HepG2 (cell line): ENCODE data around the gene PAN3. TPM values are rescaled to one million over a fixed set of nuclear protein-coding genes. Genes with fewer than 3 reads are reported as not detected.

ENCODE experiments used
- CBX5 ChIP-seq: sonication (generic); formaldehyde crosslinking; IDR thresholded peaks from 2 replicates; pipeline ENCODE4 v1.4.0; 2020; ENCODE audit warnings: missing genetic modification reagents, borderline replicate concordance
- DMAP1 ChIP-seq: IDR thresholded peaks from 2 replicates; pipeline ENCODE4 v1.6.1; 2016
- GABPB1 ChIP-seq: IDR thresholded peaks from 2 replicates; pipeline ENCODE4 v1.6.1; 2016; ENCODE audit warnings: mild to moderate bottlenecking, missing genetic modification reagents, moderate library complexity, missing compliant biosample characterization
- HNRNPLL ChIP-seq: fragments of 200-400 bp; formaldehyde crosslinking; IDR thresholded peaks from 2 replicates; pipeline ENCODE4 v1.6.1; 2017; ENCODE audit warnings: mild to moderate bottlenecking, low read depth, low read length; ENCODE audit not compliant: poor library complexity, severe bottlenecking
- ISL2 ChIP-seq: sonication (generic); formaldehyde crosslinking; IDR thresholded peaks from 2 replicates; pipeline ENCODE4 v1.5.0; 2020; ENCODE audit warnings: missing genetic modification reagents
- KDM3A ChIP-seq: IDR thresholded peaks from 2 replicates; pipeline ENCODE4 v1.6.1; 2018; ENCODE audit warnings: low read depth, missing compliant biosample characterization
- LCORL ChIP-seq, 2 experiments: fragments of 450-650 bp in 1 of 2; sonication (generic) in 1 of 2; formaldehyde crosslinking in 1 of 2; IDR thresholded peaks; 2 replicates each; pipeline versions ENCODE4 v1.5.0 to v1.6.1; 2017 to 2020; ENCODE audit warnings: antibody characterized with exemption in 1 of 2, missing genetic modification reagents in 1 of 2
- NCOA5 ChIP-seq: sonication (generic); formaldehyde crosslinking; IDR thresholded peaks from 2 replicates; pipeline ENCODE4 v1.4.0; 2020; ENCODE audit warnings: missing genetic modification reagents
- RFXANK ChIP-seq: IDR thresholded peaks from 2 replicates; pipeline ENCODE4 v1.6.1; 2016
- SMAD1 ChIP-seq: sonication (generic); formaldehyde crosslinking; IDR thresholded peaks from 2 replicates; pipeline ENCODE4 v1.4.0; 2020; ENCODE audit warnings: missing genetic modification reagents, low read depth, mild to moderate bottlenecking, borderline replicate concordance
- SPEN ChIP-seq: sonication (generic); formaldehyde crosslinking; IDR thresholded peaks from 2 replicates; pipeline ENCODE4 v1.5.1; 2020; ENCODE audit warnings: low read depth, mild to moderate bottlenecking, missing genetic modification reagents
- SRF ChIP-seq: IDR thresholded peaks from 2 replicates; pipeline ENCODE4 v1.6.1; 2011; ENCODE audit warnings: mild to moderate bottlenecking, low read depth, low read length, moderate library complexity
- TBX3 ChIP-seq: fragments of 450-650 bp; IDR thresholded peaks from 2 replicates; pipeline ENCODE4 v1.6.1; 2017; ENCODE audit warnings: antibody characterized with exemption, mild to moderate bottlenecking, inconsistent platforms, borderline replicate concordance
- ZBTB3 ChIP-seq: sonication (generic); formaldehyde crosslinking; IDR thresholded peaks from 2 replicates; pipeline ENCODE4 v1.4.0; 2020; ENCODE audit warnings: low read depth, mild to moderate bottlenecking, moderate library complexity, missing genetic modification reagents, borderline replicate concordance
- ZBTB42 ChIP-seq: sonication (generic); formaldehyde crosslinking; IDR thresholded peaks from 2 replicates; pipeline ENCODE4 v1.5.0; 2020; ENCODE audit warnings: mild to moderate bottlenecking, missing genetic modification reagents
- ZNF143 ChIP-seq: sonication (generic); formaldehyde crosslinking; IDR thresholded peaks from 2 replicates; pipeline ENCODE4 v1.4.0; 2020; ENCODE audit warnings: missing genetic modification reagents
- ZNF264 ChIP-seq: sonication (generic); formaldehyde crosslinking; IDR thresholded peaks from 2 replicates; pipeline ENCODE4 v1.4.0; 2020; ENCODE audit warnings: missing genetic modification reagents
- ZNF326 ChIP-seq: sonication (generic); formaldehyde crosslinking; IDR thresholded peaks from 2 replicates; pipeline ENCODE4 v1.4.0; 2020; ENCODE audit warnings: missing genetic modification reagents, borderline replicate concordance
- ZNF451 ChIP-seq: sonication (generic); formaldehyde crosslinking; IDR thresholded peaks from 2 replicates; pipeline ENCODE4 v1.5.0; 2020; ENCODE audit warnings: mild to moderate bottlenecking, missing genetic modification reagents
- ZNF770 ChIP-seq: sonication (generic); formaldehyde crosslinking; IDR thresholded peaks from 2 replicates; pipeline ENCODE4 v1.5.0; 2020; ENCODE audit warnings: mild to moderate bottlenecking, missing genetic modification reagents
- polyA plus RNA-seq, 8 experiments: library from polyadenylated mRNA; depleted of rRNA in 3 of 8; stranded (reverse) in 7 of 8; unstranded in 1 of 8; fragments of >200 nt; fragmentation: Illumina TruSeq in 4 of 8; extraction: Trizol in 4 of 8; gene quantifications; 2 replicates each; pipeline versions ENCODE4 v1.2.1 to v1.2.3, GENCODE V29; 2011 to 2016; ENCODE audit warnings: low read depth in 4 of 8, missing spikeins in 1 of 8, mixed read lengths in 1 of 8; ENCODE audit not compliant: insufficient read depth in 1 of 8
- total RNA-seq, 5 experiments: library from RNA; depleted of rRNA; stranded (reverse); fragments of >200 nt; fragmentation: Illumina TruSeq; extraction: Trizol; gene quantifications; 2 replicates each; pipeline ENCODE4 v1.2.3, GENCODE V29; 2016; ENCODE audit warnings: low read depth in 1 of 5
- TF ChIP-seq, protein P1 (sequence below): sonication (generic); formaldehyde crosslinking; IDR thresholded peaks from 2 replicates; pipeline ENCODE4 v1.9.0; 2022; ENCODE audit warnings: missing genetic modification reagents, mild to moderate bottlenecking, borderline replicate concordance
- TF ChIP-seq, protein P2 (sequence below): sonication (generic); formaldehyde crosslinking; IDR thresholded peaks from 2 replicates; pipeline ENCODE4 v1.8.0; 2022; ENCODE audit warnings: missing genetic modification reagents, mild to moderate bottlenecking, inconsistent platforms, borderline replicate concordance
- TF ChIP-seq, protein P3 (sequence below): sonication (generic); formaldehyde crosslinking; IDR thresholded peaks from 2 replicates; pipeline ENCODE4 v1.4.0; 2020; ENCODE audit warnings: missing genetic modification reagents, borderline replicate concordance

The PAN3 gene
- total and polyA plus RNA-seq, 2 of the 13 experiments (the other 11 are each of a cell fraction or from before 2014, with no cell fraction given) = 9.7 to 10.6 TPM

DNA sequence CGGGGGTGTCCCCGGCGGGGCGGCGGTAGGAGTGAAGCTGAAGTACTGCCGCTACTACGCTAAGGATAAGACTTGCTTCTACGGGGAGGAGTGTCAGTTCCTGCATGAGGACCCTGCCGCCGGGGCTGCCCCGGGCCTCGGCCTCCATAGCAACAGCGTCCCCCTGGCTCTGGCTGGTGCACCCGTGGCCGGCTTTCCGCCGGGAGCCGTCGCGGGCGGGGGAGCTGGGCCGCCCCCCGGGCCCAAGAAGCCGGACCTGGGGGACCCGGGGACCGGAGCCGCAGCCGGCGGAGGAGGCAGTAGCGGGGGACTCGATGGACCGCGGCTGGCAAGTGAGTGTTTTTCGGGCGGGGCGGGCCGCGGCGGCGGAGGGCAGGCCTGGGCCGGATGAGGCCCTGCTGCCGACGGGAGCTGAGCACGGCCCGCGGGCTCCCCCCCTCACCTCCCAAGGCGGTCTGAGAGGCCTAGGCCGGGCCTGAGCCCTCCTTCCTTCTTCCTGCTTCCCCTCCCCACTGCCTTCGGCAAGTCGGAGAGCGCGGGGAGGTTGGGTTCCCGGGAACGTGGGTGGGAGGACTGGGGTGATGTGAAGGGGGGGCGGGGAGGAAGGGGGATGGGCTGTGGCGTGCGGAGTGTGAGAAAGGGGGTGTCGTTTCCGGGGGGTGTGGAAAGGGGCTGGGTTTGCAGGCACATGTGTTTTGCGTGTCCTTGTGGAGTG is 568 bp downstream of the PAN3 start (continued):
- TF ChIP-seq, protein P1, sequence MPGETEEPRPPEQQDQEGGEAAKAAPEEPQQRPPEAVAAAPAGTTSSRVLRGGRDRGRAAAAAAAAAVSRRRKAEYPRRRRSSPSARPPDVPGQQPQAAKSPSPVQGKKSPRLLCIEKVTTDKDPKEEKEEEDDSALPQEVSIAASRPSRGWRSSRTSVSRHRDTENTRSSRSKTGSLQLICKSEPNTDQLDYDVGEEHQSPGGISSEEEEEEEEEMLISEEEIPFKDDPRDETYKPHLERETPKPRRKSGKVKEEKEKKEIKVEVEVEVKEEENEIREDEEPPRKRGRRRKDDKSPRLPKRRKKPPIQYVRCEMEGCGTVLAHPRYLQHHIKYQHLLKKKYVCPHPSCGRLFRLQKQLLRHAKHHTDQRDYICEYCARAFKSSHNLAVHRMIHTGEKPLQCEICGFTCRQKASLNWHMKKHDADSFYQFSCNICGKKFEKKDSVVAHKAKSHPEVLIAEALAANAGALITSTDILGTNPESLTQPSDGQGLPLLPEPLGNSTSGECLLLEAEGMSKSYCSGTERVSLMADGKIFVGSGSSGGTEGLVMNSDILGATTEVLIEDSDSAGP (CRISPR knock-in tag) = no peak; the same call in 1 of the 2 replicates
- TF ChIP-seq SMAD1 (no peak), NCOA5 (CRISPR knock-in tag) (no peak), HNRNPLL (peak; percentile 51), DMAP1 (CRISPR knock-in tag) (no peak), KDM3A (CRISPR knock-in tag) (no peak), ZBTB3 (0 out of 2 replicates have a peak, but pooled peaks have one; percentile 36), ZNF264 (no peak), LCORL (IDR thresholded peaks at IDR 0.05) (no peak), LCORL (CRISPR knock-in tag; IDR thresholded peaks at IDR 0.05) (no peak), ZNF770 (CRISPR knock-in tag) (no peak), GABPB1 (peak; percentile 34), ZNF143 (peak; percentile 18; the same call in 1 of the 2 replicates), ZNF326 (CRISPR knock-in tag) (no peak), ZBTB42 (no peak), RFXANK (CRISPR knock-in tag) (no peak), CBX5 (CRISPR knock-in tag) (no peak), SPEN (CRISPR knock-in tag) (peak; percentile 47; the same call in 1 of the 2 replicates), SRF (no peak), ISL2 (CRISPR knock-in tag) (no peak), ZNF451 (CRISPR knock-in tag) (no peak), TBX3 (no peak)
- TF ChIP-seq, protein P2, sequence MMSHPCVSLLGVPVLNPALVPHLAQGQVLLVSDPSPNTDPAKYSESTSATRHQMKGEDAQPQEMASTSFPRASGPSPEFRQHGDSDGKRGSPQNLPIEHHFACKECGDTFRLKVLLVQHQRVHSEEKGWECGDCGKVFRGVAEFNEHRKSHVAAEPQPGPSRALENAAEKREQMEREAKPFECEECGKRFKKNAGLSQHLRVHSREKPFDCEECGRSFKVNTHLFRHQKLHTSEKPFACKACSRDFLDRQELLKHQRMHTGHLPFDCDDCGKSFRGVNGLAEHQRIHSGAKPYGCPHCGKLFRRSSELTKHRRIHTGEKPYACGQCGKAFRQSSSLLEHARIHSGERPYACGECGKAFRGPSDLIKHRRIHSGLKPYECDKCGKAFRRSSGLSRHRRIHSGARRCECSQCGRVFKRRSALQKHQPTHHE (CRISPR knock-in tag) = no peak
- TF ChIP-seq, protein P3, sequence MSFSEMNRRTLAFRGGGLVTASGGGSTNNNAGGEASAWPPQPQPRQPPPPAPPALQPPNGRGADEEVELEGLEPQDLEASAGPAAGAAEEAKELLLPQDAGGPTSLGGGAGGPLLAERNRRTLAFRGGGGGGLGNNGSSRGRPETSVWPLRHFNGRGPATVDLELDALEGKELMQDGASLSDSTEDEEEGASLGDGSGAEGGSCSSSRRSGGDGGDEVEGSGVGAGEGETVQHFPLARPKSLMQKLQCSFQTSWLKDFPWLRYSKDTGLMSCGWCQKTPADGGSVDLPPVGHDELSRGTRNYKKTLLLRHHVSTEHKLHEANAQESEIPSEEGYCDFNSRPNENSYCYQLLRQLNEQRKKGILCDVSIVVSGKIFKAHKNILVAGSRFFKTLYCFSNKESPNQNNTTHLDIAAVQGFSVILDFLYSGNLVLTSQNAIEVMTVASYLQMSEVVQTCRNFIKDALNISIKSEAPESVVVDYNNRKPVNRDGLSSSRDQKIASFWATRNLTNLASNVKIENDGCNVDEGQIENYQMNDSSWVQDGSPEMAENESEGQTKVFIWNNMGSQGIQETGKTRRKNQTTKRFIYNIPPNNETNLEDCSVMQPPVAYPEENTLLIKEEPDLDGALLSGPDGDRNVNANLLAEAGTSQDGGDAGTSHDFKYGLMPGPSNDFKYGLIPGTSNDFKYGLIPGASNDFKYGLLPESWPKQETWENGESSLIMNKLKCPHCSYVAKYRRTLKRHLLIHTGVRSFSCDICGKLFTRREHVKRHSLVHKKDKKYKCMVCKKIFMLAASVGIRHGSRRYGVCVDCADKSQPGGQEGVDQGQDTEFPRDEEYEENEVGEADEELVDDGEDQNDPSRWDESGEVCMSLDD (CRISPR knock-in tag) = no peak
